HepG2 (cell line): ENCODE data around the gene BORCS5.
"Not testable (repeated sequence)": the region's sequence is repeated elsewhere in the genome, so short reads cannot be mapped to it uniquely, and the experiment has no call there.

Experiments used
- EP300 ChIP-seq, 3 experiments: sonication (generic) in 1 of 3; formaldehyde crosslinking in 1 of 3; IDR thresholded peaks; 2 replicates each; pipeline versions ENCODE4 v1.5.1 to v1.6.1; 2011 to 2020; ENCODE audit warnings: low read depth in 2 of 3, low read length in 2 of 3, borderline replicate concordance in 1 of 3, improper control_type of control experiment in 1 of 3, mild to moderate bottlenecking in 1 of 3, missing genetic modification reagents in 1 of 3, moderate library complexity in 1 of 3
- JUNB ChIP-seq: sonication (generic); formaldehyde crosslinking; IDR thresholded peaks from 2 replicates; pipeline ENCODE4 v1.8.0; 2022; ENCODE audit warnings: missing genetic modification reagents, mild to moderate bottlenecking, borderline replicate concordance
- KDM4B ChIP-seq: sonication (generic); formaldehyde crosslinking; IDR thresholded peaks from 2 replicates; pipeline ENCODE4 v1.4.0; 2020; ENCODE audit warnings: missing genetic modification reagents
- REST ChIP-seq, 2 experiments: IDR thresholded peaks; 2 replicates each; pipeline ENCODE4 v1.6.1; 2011 to 2012; ENCODE audit warnings: low read length in 2 of 2, borderline replicate concordance in 1 of 2, low read depth in 1 of 2, mild to moderate bottlenecking in 1 of 2, moderate library complexity in 1 of 2
- SMAD9 ChIP-seq: sonication (generic); formaldehyde crosslinking; IDR thresholded peaks from 2 replicates; pipeline ENCODE4 v1.5.1; 2020; ENCODE audit warnings: mild to moderate bottlenecking, missing genetic modification reagents
- ZNF235 ChIP-seq: sonication (generic); formaldehyde crosslinking; IDR thresholded peaks from 2 replicates; pipeline ENCODE4 v1.8.1; 2023; ENCODE audit warnings: mild to moderate bottlenecking, missing genetic modification reagents, borderline replicate concordance
- ZNF510 ChIP-seq: sonication (generic); formaldehyde crosslinking; IDR thresholded peaks from 2 replicates; pipeline ENCODE4 v1.4.0; 2020; ENCODE audit warnings: low read depth, mild to moderate bottlenecking, missing genetic modification reagents
- TF ChIP-seq, protein P1 (sequence below), 2 experiments: sonication (generic) in 1 of 2; formaldehyde crosslinking in 1 of 2; IDR thresholded peaks; 2 replicates each; pipeline versions ENCODE4 v1.5.1 to v1.6.1; 2011 to 2020; ENCODE audit warnings: borderline replicate concordance in 1 of 2, low read depth in 1 of 2, low read length in 1 of 2, mild to moderate bottlenecking in 1 of 2, missing genetic modification reagents in 1 of 2, moderate library complexity in 1 of 2
- TF ChIP-seq, protein P2 (sequence below): IDR thresholded peaks from 2 replicates; pipeline ENCODE4 v1.6.1; 2012; ENCODE audit warnings: inconsistent platforms
- TF ChIP-seq, protein P3 (sequence below): sonication (generic); formaldehyde crosslinking; IDR thresholded peaks from 2 replicates; pipeline ENCODE4 v1.4.0; 2020; ENCODE audit warnings: missing genetic modification reagents, mild to moderate bottlenecking, borderline replicate concordance
- TF ChIP-seq, protein P4 (sequence below): sonication (generic); formaldehyde crosslinking; IDR thresholded peaks from 2 replicates; pipeline ENCODE4 v1.4.0; 2020; ENCODE audit warnings: missing genetic modification reagents

- not testable (repeated sequence) for TF ChIP-seq ZNF510; KDM4B (CRISPR knock-in tag); SMAD9 (CRISPR knock-in tag); EP300 (IDR thresholded peaks at IDR 0.05; ENCODE audit: low read depth in 2 of 2, low read length in 2 of 2); EP300 (CRISPR knock-in tag; IDR thresholded peaks at IDR 0.05; ENCODE audit: borderline replicate concordance); ZNF235 (CRISPR knock-in tag); REST (IDR thresholded peaks at IDR 0.05; ENCODE audit: borderline replicate concordance in 1 of 2, low read depth in 1 of 2, low read length in 2 of 2); JUNB
- TF ChIP-seq, protein P1, sequence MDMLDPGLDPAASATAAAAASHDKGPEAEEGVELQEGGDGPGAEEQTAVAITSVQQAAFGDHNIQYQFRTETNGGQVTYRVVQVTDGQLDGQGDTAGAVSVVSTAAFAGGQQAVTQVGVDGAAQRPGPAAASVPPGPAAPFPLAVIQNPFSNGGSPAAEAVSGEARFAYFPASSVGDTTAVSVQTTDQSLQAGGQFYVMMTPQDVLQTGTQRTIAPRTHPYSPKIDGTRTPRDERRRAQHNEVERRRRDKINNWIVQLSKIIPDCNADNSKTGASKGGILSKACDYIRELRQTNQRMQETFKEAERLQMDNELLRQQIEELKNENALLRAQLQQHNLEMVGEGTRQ (IDR thresholded peaks at IDR 0.05; ENCODE audit: low read depth, low read length), result not testable (repeated sequence)
- TF ChIP-seq, protein P1 (CRISPR knock-in tag; IDR thresholded peaks at IDR 0.05; ENCODE audit: borderline replicate concordance), result not testable (repeated sequence)
- TF ChIP-seq, protein P2, sequence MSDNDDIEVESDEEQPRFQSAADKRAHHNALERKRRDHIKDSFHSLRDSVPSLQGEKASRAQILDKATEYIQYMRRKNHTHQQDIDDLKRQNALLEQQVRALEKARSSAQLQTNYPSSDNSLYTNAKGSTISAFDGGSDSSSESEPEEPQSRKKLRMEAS, result not testable (repeated sequence)
- TF ChIP-seq, protein P3, sequence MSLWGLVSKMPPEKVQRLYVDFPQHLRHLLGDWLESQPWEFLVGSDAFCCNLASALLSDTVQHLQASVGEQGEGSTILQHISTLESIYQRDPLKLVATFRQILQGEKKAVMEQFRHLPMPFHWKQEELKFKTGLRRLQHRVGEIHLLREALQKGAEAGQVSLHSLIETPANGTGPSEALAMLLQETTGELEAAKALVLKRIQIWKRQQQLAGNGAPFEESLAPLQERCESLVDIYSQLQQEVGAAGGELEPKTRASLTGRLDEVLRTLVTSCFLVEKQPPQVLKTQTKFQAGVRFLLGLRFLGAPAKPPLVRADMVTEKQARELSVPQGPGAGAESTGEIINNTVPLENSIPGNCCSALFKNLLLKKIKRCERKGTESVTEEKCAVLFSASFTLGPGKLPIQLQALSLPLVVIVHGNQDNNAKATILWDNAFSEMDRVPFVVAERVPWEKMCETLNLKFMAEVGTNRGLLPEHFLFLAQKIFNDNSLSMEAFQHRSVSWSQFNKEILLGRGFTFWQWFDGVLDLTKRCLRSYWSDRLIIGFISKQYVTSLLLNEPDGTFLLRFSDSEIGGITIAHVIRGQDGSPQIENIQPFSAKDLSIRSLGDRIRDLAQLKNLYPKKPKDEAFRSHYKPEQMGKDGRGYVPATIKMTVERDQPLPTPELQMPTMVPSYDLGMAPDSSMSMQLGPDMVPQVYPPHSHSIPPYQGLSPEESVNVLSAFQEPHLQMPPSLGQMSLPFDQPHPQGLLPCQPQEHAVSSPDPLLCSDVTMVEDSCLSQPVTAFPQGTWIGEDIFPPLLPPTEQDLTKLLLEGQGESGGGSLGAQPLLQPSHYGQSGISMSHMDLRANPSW, result not testable (repeated sequence)
- TF ChIP-seq, protein P4, sequence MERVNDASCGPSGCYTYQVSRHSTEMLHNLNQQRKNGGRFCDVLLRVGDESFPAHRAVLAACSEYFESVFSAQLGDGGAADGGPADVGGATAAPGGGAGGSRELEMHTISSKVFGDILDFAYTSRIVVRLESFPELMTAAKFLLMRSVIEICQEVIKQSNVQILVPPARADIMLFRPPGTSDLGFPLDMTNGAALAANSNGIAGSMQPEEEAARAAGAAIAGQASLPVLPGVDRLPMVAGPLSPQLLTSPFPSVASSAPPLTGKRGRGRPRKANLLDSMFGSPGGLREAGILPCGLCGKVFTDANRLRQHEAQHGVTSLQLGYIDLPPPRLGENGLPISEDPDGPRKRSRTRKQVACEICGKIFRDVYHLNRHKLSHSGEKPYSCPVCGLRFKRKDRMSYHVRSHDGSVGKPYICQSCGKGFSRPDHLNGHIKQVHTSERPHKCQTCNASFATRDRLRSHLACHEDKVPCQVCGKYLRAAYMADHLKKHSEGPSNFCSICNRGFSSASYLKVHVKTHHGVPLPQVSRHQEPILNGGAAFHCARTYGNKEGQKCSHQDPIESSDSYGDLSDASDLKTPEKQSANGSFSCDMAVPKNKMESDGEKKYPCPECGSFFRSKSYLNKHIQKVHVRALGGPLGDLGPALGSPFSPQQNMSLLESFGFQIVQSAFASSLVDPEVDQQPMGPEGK (CRISPR knock-in tag), result not testable (repeated sequence)
Observed at GRCh38 chr12:12409337-12409736, 52.5 kb downstream of the BORCS5 start.
